Retinal pigment epithelial cell (primary cell): ENCODE data around the gene FGB.

Experiments used
- DNase-seq: peaks from one replicate; pipeline ENCODE4 v3.0.0-alpha.2; 2010; ENCODE audit warnings: low read depth
- H3K4me3 ChIP-seq: 2 replicates; pipeline ENCODE4 v1.5.1; 2011; ENCODE audit warnings: mild to moderate bottlenecking, low read length, control low read depth, moderate library complexity
- TF ChIP-seq, protein P1 (sequence below): conservative IDR thresholded peaks from 2 replicates; pipeline ENCODE4 v1.5.1; 2011; ENCODE audit warnings: low read depth, low read length, control low read depth, inconsistent platforms

FGB gene

GRCh38 chr4:154565704-154566103 is 2.9 kb downstream of the FGB start:
- DNase-seq, result no peak
- TF ChIP-seq, protein P1, sequence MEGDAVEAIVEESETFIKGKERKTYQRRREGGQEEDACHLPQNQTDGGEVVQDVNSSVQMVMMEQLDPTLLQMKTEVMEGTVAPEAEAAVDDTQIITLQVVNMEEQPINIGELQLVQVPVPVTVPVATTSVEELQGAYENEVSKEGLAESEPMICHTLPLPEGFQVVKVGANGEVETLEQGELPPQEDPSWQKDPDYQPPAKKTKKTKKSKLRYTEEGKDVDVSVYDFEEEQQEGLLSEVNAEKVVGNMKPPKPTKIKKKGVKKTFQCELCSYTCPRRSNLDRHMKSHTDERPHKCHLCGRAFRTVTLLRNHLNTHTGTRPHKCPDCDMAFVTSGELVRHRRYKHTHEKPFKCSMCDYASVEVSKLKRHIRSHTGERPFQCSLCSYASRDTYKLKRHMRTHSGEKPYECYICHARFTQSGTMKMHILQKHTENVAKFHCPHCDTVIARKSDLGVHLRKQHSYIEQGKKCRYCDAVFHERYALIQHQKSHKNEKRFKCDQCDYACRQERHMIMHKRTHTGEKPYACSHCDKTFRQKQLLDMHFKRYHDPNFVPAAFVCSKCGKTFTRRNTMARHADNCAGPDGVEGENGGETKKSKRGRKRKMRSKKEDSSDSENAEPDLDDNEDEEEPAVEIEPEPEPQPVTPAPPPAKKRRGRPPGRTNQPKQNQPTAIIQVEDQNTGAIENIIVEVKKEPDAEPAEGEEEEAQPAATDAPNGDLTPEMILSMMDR, result no peak
- H3K4me3 ChIP-seq, result no peak overlapping the region

- H3K4me3 ChIP-seq, result no peak overlapping the region
- no peak for DNase-seq
- TF ChIP-seq, protein P1, result no peak
Observed at GRCh38 chr4:154566639-154567204, 3.9 kb downstream of the FGB start.

DNA sequence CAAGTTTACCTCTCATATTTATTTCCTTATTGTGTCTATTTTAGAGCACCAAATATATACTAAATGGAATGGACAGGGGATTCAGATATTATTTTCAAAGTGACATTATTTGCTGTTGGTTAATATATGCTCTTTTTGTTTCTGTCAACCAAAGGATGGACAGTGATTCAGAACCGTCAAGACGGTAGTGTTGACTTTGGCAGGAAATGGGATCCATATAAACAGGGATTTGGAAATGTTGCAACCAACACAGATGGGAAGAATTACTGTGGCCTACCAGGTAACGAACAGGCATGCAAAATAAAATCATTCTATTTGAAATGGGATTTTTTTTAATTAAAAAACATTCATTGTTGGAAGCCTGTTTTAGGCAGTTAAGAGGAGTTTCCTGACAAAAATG is 6.2 kb downstream of the FGB start:
- no peak for DNase-seq
- no peak overlapping the region for H3K4me3 ChIP-seq
- TF ChIP-seq, protein P1, result no peak

GRCh38 chr4:154569584-154569983 is 6.8 kb downstream of the FGB start:
- DNase-seq, result no peak
- H3K4me3 ChIP-seq, result no peak overlapping the region
- TF ChIP-seq, protein P1, result no peak

- TF ChIP-seq, protein P1, result no peak
- H3K4me3 ChIP-seq, result no peak overlapping the region
- DNase-seq, result no peak
Observed at GRCh38 chr4:154573190-154573870, 10.5 kb downstream of the FGB start.

GRCh38 chr4:154574311-154574710 is 11.5 kb downstream of the FGB start:
- TF ChIP-seq, protein P1, result no peak
- no peak for DNase-seq
- H3K4me3 ChIP-seq, result no peak overlapping the region

DNA sequence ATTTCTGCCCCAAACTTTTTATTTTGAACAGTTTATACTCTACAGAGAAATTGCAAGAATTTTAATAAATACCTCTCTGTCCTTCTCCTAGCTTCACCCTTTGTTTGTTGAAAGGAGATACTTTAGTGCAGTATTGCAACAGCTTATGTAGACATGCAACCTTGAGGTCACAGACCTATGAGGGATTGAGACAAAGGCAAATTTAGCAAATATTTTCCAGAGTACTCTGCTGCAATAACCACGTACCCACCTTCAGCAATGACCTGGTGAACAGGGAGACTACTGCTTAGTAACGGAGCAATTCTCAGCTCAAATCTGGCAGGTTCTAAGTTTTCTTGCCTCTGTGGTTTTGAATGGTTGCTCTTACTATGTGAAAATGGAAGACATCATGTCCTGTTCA is 14.5 kb downstream of the FGB start:
- TF ChIP-seq, protein P1, result no peak
- no peak overlapping the region for H3K4me3 ChIP-seq
- DNase-seq, result no peak
